Activated CD8-positive, alpha-beta memory T cell treated with anti-CD3 and anti-CD28 coated beads, Interleukin-2, amount 50 U/mL, for 48 hours (primary cell): ENCODE results near the gene ELK3.
"Not testable (repeated sequence)": the region's sequence is repeated elsewhere in the genome, so short reads cannot be mapped to it uniquely, and the experiment has no call there.

Source experiments
- DNase-seq: peaks from one replicate; pipeline ENCODE4 v3.0.0-alpha.2; 2020

Gene ELK3

DNA sequence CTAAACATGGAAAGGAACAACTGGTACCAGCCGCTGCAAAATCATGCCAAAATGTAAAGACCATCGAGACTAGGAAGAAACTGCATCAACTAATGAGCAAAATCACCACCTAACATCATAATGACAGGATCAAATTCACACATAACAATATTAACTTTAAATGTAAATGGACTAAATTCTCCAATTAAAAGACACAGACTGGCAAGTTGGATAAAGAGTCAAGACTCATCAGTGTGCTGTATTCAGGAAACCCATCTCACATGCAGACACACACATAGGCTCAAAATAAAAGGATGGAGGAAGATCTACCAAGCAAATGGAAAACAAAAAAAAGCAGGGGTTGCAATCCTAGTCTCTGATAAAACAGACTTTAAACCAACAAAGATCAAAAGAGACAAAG, 123.6 kb downstream of the ELK3 start:
- not testable (repeated sequence) for DNase-seq
